ENCODE results near the gene CFAP74.

CFAP74 gene

GRCh38 chr1:1892763-1893120 is 110.8 kb downstream of the CFAP74 start:
- H3K36me3 ChIP-seq (ENCODE audit: insufficient read depth, low read length): no peaks in the 10 kb centered on the region
- DNase-seq: no peak
- no peaks in the 10 kb centered on the region for H3K9me3 ChIP-seq (ENCODE audit: insufficient read depth, low read length, severe bottlenecking)
- H3K27me3 ChIP-seq (ENCODE audit: insufficient read depth, low read length, poor library complexity): no peaks in the 10 kb centered on the region
- H2AFZ ChIP-seq (ENCODE audit: low read depth, low read length): no peak overlapping the region
- no peak overlapping the region; a peak in 1 of 4 replicates for H3K4me3 ChIP-seq (ENCODE audit: low read depth in 1 of 2, low read length in 2 of 2)
- no peak overlapping the region for H3K27ac ChIP-seq (ENCODE audit: low read length)
- peak overlapping the region; percentile 95 for H3K9ac ChIP-seq (ENCODE audit: low read depth, low read length)
- peaks cover 44% of the 10 kb centered on the region for H3K79me2 ChIP-seq (ENCODE audit: insufficient read depth, low read length)
- peak overlapping the region; percentile 85 for H3K4me2 ChIP-seq (ENCODE audit: insufficient read depth, low read length)
- H4K20me1 ChIP-seq (ENCODE audit: insufficient read depth, low read length): peaks cover 23% of the 10 kb centered on the region
- no peak for ATAC-seq (ENCODE audit: insufficient read depth, low read depth)
- H3K4me1 ChIP-seq (ENCODE audit: insufficient read depth, low read length): peaks cover 28% of the 10 kb centered on the region
- no peak for TF ChIP-seq EZH2 (IDR thresholded peaks at IDR 0.05; ENCODE audit: borderline replicate concordance, low read depth, low read length, severe bottlenecking)
- no peak for TF ChIP-seq CTCF (IDR thresholded peaks at IDR 0.05; ENCODE audit: borderline replicate concordance, extremely low read depth, low read length, poor library complexity, severe bottlenecking)

DNA sequence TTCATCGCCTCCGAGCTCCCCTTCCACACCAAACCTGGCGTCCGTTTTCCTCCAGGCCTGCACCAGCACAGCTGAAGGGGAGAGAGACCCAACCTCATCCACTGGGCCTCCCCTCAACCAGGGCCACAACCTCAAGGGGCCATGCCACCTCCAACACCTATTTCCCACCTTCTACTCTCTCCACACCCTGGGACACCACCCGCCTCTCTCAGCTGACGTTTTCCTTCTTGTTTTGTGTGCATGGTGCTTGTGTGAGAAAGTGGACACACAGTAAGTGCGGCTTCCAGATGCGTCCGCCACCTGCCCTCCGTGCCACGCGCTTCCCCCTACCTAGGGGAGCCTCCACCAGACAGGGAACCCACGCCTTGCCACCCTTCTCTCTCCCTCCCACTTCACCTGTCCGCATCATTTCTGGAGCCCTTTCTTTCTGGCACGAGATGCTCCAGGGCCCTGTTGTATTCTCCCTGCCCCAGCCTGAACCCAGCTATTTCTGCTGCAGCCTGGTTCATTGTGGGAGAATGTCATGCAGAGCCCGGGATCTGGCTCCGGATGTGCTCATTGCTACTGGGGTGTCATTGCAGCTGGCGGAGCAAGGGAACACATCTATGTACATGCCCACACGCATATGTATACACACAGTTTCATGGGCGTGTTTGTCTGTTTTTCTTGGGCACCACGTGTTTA is 111.4 kb downstream of the CFAP74 start:
- Histone ChIP-seq H3K4me3 (ENCODE audit: low read depth in 1 of 2, low read length in 2 of 2) (peak overlapping the region; percentile 53 to 87; a peak in 3 of 4 replicates), H2AFZ (ENCODE audit: low read depth, low read length) (peak overlapping the region; percentile 85), H3K4me2 (ENCODE audit: insufficient read depth, low read length) (peak overlapping the region; percentile 85), H3K4me1 (ENCODE audit: insufficient read depth, low read length) (peaks cover 33% of the 10 kb centered on the region), H4K20me1 (ENCODE audit: insufficient read depth, low read length) (peaks cover 28% of the 10 kb centered on the region), H3K36me3 (ENCODE audit: insufficient read depth, low read length) (no peaks in the 10 kb centered on the region), H3K9me3 (ENCODE audit: insufficient read depth, low read length, severe bottlenecking) (no peaks in the 10 kb centered on the region), H3K9ac (ENCODE audit: low read depth, low read length) (peak overlapping the region; percentile 95), H3K27ac (ENCODE audit: low read length) (peak overlapping the region; percentile 86), H3K27me3 (ENCODE audit: insufficient read depth, low read length, poor library complexity) (no peaks in the 10 kb centered on the region), H3K79me2 (ENCODE audit: insufficient read depth, low read length) (peaks cover 49% of the 10 kb centered on the region)
- TF ChIP-seq EZH2 (IDR thresholded peaks at IDR 0.05; ENCODE audit: borderline replicate concordance, low read depth, low read length, severe bottlenecking): no peak
- DNase-seq: no peak
- ATAC-seq (ENCODE audit: insufficient read depth, low read depth): no peak

DNA sequence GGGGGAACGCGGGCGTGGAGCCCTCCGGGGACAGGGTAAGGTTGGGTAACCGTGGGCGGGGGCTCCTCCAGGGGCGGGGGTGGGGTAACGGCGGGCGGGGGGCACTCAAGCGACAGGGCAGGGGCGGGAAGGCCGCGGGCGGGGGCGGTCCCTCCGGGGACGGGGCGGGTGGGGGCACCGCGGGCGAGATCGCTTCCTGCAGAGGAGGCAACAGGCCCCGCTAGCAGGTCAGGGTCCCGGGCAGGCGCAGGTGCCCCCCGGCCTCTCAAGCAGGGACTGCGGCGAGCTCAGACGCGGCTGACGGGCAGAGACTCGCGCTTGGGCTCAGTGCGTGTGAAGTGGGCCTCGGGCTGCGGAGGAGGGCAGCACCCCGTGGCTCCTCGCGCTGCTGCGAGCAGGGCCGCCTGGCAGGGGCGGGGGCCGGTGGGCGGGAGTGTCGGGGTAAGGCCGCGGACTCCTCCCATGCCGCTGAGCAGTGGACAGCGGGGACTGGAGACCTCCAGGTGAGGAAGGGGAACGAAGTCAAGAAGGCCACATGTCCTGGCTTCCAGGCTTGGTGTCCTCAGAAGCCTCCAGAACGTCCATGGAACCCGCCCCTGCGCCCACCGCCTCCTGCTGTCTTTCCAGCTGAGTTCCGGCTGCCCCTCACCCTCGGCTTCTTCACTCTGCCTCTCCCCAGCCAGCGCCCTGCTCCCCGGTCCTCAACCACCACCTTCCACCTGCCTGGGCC is 112.1 kb downstream of the CFAP74 start:
- H3K27ac ChIP-seq (ENCODE audit: low read length): peak overlapping the region; percentile 86

More for the DNA sequence above, 112.1 kb downstream of the CFAP74 start:
- Histone ChIP-seq H3K4me1 (ENCODE audit: insufficient read depth, low read length) (peaks cover 38% of the 10 kb centered on the region), H3K36me3 (ENCODE audit: insufficient read depth, low read length) (no peaks in the 10 kb centered on the region), H2AFZ (ENCODE audit: low read depth, low read length) (peak overlapping the region; percentile 85), H3K4me3 (ENCODE audit: low read depth in 1 of 2, low read length in 2 of 2) (peak overlapping the region; percentile 53 to 87; a peak in 3 of 4 replicates), H4K20me1 (ENCODE audit: insufficient read depth, low read length) (peaks cover 35% of the 10 kb centered on the region), H3K9ac (ENCODE audit: low read depth, low read length) (peak overlapping the region; percentile 95), H3K4me2 (ENCODE audit: insufficient read depth, low read length) (peak overlapping the region; percentile 85), H3K9me3 (ENCODE audit: insufficient read depth, low read length, severe bottlenecking) (no peaks in the 10 kb centered on the region), H3K27me3 (ENCODE audit: insufficient read depth, low read length, poor library complexity) (no peaks in the 10 kb centered on the region), H3K79me2 (ENCODE audit: insufficient read depth, low read length) (peaks cover 56% of the 10 kb centered on the region)
- peak; percentile 70 for ATAC-seq (ENCODE audit: insufficient read depth, low read depth)
- DNase-seq: peak; percentile 85
- TF ChIP-seq CTCF (IDR thresholded peaks at IDR 0.05; ENCODE audit: borderline replicate concordance, extremely low read depth, low read length, poor library complexity, severe bottlenecking) (no peak), EZH2 (IDR thresholded peaks at IDR 0.05; ENCODE audit: borderline replicate concordance, low read depth, low read length, severe bottlenecking) (no peak)

Data from DND-41 (cell line).